Measurements from ENCODE around the gene RPS19BP1.
A peak's percentile ranks its signal among the peaks of the same experiment; 100 is the strongest.

The RPS19BP1 gene

DNA sequence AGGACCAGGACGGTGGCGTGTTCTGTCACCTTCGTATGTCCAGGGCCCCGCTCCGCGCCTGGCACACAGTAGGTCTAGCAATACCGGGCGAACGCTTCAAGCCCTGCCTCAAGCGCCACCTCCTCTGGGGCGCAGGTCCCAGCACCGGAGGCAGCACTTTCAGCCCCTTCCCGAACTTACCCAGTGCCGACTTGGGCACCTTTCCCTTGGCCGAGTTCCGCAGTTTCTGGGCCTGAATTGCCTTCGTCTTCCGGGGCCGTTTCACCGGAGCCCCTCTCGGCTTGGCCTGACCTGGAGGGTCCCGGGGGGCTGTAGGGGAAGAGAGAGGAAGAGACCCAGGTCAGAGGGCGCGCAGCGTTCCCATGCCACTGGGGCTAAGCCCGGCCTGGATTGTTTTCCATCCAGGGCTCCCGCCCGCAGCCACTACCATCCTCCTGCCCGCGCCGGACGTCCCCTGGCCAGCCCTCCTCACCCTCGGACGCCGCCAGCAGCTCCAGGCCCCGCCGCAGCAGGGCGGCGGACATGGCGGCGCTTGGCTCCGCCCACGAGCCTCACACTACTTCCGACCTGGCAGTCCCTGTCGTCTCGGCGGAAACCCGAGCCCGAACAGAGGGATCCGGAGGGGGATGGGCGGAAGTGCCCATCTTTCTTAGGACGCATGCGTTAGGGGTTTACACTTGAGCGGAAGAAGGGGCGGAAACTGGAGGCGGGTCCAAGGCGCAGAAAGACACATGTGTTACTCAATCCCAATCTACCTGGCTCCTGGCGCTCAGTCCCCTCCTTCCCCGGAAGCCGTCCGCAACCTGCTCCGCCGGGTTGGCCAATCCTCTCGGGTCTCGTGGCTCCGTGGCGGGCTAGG is at the start of gene RPS19BP1:
Gene RPS19BP1 (minus strand): TSS at position 534 of the 859 bp plus-strand sequence. CDS start 10 bp downstream, at position 524.
- DNase-seq: peak; percentile 98

DNA sequence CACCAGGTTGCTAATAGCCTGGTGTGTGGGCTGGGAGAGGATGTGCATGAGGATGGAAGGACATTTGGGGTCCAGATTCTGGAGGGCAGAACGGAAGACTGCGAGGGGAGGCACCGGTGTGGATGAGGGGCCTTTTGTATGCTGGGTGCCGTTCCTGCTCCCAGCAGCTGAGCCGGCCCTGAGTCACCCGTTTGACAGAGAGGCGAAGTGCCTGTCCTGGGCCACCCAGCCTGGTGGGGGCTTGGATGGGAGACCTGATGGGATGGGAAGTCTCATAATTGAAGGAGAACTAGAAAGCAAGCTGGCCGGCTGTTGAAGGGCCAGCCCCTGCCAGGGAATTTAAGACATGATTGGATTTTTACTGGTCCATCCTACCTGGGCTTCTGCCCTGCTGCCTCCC is 48.8 kb upstream of the RPS19BP1 start:
- DNase-seq: no peak

DNA sequence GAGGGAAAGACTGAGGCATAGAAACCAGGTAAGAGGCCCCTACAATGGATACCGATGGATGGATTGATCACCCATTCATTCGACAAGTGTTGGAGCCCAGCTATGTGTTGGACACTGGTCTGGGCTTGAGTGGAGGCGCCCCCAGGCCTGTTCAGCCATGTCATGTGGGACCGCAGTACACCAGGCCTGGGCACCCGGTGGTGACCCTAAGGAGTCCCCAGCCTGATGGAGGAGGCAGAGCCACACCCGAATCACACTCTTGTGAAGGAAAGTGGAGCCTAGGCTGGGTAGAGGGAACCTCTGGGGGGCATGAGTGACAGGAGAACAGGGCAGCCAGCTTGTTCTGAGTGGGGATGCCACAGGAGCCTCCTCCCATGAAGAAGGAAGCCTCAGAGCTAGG is 48.2 kb upstream of the RPS19BP1 start:
- no peak for DNase-seq

DNA sequence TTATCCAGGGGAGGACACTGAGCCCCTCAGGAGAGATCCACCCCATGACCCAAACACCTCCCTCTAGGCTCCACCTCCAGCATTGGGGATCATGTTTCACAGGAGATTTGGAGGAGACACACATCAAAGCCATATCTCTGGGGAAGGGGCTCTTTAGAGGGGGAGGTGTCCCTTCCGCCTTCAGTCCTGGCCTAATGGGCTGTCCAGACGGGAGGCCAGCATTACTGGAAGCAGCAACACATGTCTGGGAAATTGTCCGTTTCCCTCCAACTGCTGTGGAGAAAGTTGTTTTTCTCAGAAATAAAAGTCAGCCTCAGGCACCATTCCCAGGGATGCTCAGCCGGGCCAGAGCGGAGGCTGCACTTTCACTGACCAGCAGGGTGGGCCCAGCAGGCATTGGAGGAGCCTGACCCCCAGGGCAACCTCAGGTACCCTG is 47.5 kb upstream of the RPS19BP1 start:
- DNase-seq: no peak

- no peak for DNase-seq
These were observed 45.4 kb upstream of the RPS19BP1 start for GRCh38 chr22:39577900-39578299.

- DNase-seq: no peak
These were observed 44.8 kb upstream of the RPS19BP1 start for GRCh38 chr22:39577366-39577765.

- no peak for DNase-seq
These were observed 43.5 kb upstream of the RPS19BP1 start for GRCh38 chr22:39576027-39576426.

DNA sequence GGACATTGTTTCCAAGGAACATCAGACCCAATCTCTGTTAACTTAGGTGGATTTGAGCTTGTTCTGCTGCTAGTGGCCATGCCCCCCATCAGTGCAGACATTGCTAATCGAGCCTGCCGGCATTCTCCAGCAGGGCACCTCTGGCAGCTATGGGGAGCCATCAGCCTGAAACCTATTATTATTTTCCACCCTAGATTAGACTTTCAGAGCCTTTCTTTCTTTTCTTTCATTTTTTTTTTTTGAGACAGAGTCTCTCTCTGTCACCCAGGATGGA is 42.9 kb upstream of the RPS19BP1 start:
- no peak for DNase-seq

DNA sequence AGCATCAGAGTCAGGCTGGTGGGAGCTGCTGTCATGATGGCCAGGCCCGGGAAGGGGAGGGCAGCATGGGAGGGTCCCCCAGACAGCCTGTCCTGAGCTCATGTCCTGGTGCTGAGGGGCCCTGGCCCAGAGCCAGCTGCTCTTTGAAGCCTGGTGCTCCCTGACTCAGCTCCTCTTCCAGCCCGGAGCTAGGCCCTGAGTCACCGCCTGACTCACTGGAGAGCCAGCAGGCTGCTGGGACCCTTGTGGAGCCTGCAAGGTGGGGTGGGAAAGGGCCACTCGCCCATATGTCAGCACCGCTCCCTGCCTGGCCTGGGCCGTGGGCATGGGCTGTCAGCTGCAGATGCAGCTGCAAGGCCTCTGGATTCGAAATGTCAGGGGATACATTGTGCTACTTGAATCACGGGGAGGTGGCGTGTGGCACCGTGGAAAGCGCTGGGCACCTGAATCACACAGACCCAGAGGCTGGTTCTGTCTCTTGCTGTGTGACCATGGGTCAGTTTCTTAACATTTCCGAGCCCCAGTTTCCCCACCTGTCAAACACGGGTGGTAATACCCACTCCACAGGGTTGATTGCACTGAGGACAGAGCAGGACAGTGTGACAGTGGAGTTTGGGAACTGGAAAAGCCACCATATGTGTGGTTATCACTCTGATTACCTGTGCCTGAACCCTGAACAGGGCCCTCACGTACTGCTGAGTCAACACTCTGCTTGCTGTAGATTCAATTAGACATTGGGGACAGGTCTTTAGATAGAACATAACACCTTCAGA is 42.4 kb upstream of the RPS19BP1 start:
- DNase-seq: no peak

DNA sequence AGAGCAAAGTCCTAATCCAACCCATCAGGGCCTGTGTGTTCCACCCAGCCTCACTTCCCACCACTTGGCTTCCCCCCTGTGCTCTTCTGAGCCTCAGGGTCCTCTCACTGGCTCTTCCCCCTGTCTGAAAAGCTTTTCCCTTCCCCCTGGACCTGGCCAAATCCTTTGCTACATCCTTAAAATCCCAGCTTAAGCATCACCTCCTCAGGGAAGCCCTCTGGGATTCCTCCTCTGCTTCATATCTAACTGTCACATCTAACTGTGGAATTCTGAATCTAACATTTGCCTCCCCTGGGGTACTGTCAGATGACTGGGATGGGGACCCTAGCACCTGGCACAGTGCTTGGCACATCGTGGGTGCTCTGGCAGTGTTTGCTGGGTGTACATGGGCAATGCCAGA is 39.0 kb upstream of the RPS19BP1 start:
- DNase-seq: no peak

DNA sequence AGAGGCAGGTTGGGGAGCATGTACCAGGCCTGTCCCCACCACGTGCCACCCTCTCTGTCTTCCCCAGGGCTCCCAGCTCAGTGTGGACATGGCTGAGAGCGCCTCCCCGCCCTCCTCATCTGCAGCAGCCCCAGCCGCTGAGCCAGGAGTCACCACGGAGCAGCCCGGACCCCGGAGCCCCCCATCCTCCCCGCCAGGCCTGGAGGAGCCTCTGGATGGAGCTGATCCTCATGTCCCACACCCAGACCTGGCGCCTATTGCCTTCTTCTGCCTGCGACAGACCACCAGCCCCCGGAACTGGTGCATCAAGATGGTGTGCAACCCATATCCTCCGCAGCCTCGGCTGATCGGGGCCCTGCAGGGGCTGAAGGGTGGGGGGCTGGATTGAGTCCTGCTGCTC is 38.1 kb upstream of the RPS19BP1 start, which contains the start of gene CACNA1I:
Gene CACNA1I (plus strand): TSS at position 89 of the 400 bp plus-strand sequence. CDS start 0 bp downstream, at position 89.
- DNase-seq: no peak

DNA sequence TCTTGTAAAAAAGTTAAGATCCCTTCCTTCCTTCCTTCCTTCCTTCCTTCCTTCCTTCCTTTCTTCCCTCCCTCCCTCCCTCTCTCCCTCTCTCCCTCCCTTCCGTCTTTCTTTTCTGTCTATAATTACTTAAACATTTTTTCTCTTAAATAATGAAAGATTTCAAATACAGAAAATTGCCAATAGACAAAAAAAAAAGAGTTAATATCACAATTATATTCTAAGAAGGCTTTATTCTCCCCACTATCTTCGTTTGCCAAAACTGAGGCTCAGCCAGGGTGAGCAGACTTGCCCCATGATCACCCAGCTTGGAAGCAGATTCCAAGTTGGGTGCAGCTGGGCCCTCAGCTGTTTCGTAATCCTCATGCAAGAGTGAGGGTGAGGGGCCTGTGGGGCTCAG is 37.7 kb upstream of the RPS19BP1 start:
- DNase-seq: no peak

GRCh38 chr22:39569066-39569465 is 36.5 kb upstream of the RPS19BP1 start:
- DNase-seq: no peak

DNA sequence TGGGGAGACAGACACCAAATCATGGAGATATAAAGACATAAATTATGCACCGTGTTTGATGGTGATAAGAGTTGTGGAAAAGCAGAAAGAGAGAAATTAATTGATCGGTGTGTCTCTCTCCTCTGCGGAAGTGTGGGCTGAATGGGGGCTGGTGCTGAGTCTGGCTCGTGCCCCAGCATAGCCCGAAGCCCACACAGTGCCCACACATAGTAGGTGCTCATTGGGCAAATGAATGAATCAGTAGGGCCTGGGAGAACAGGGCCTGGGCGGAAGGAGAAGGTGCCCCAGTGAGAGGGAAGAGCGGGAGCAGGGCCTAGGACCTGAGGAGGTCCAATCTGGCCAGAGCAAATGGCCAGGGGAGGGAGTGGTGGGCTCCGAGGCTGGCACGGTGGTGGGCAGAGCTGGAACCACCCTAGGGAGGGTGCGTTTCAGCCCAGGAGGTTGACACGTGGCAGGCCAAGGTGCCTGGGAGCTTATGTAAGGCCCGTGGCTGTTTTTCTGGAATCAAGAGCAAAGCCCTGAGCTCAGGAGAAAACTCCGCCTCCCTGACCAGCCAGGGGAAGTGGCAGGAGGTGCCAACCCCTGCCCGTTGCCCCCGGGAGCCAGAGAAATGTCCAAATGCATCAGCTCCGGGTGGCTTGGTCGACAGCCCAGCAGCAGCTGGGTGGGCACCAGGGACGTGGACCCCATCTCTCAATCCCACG is 35.9 kb upstream of the RPS19BP1 start:
- DNase-seq: no peak

- DNase-seq: no peak
These were observed 34.8 kb upstream of the RPS19BP1 start for GRCh38 chr22:39567135-39567946.

DNA sequence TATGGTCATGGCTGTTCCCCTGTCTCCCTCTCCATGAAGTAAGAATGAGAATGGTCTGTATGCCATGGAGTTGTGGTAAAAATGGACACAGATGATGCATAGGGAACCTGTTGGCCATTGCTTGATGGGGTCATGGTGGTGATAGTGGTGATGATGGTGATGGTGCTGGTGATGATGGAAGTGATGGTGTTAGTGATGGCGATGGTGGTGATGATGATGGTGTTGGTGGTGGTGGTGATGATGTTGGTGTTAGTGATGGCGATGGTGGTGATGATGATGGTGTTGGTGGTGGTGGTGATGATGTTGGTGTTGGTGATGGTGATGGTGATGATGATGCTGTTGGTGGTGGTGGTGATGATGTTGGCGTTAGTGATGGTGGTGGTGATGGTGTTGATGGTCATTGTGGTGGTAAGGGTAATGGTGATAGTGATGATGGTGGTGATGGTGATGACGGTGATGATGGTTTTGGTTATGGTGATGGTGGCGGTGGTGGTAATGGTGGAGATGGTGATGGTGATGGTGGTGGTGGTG is 32.9 kb upstream of the RPS19BP1 start:
- no peak for DNase-seq

DNA sequence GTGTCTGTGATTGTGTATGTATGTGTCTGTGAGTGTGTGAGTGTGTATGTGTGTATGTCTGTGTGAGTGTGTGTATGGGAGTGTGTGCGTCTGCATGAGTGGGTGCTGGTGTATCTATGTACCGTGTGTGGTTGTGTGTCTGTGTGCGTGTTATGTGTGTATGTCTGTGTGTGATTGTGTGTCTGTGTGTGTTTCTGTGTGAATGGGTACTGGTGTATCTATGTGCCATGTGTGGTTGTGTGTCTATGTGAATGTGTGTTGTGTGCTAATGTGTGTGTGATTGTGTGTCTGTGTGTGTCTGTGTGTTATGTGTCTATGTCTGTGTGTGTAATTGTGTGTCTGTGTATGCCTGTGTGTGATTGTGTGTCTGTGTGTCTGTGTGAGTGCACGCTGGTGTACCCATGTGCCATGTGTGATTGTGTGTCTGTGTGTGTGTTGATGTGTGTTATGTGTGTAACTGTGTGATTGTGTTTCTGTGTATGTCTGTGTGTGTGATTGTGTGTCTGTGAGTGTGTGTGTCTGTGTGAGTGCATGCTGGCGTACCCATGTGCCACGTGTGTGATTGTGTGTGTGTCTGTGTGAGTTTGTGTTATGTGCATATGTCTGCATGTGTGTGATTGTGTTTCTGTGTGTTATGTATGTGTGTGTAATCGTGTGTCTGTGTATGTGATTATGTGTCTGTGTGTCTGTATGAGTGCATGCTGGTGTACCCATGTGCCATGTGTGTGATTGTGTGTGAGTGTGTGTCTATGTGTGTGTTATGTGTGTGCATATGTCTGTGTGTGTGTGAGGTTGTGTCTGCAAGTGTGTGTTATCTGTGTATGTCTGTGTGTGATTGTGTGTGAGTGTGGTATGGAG is 31.3 kb upstream of the RPS19BP1 start:
- no peak for DNase-seq

GRCh38 chr22:39562839-39563489 is 30.4 kb upstream of the RPS19BP1 start:
- DNase-seq: no peak

GRCh38 chr22:39560127-39560526 is 27.6 kb upstream of the RPS19BP1 start:
- DNase-seq: no peak

GRCh38 chr22:39559456-39560105 is 27.0 kb upstream of the RPS19BP1 start:
- DNase-seq: no peak
